22Rv1 (cell line): ENCODE results near the gene CCDC86.

Experiments used
- CTCF ChIP-seq: fragments of 450-650 bp; IDR thresholded peaks from 2 replicates; pipeline ENCODE4 v1.5.1; 2017; ENCODE audit warnings: mild to moderate bottlenecking
- ZFX ChIP-seq: fragments of 450-650 bp; IDR thresholded peaks from 2 replicates; pipeline ENCODE4 v1.6.1; 2017; ENCODE audit warnings: antibody characterized with exemption, borderline replicate concordance

GRCh38 chr11:60844870-60845221 lies 2.9 kb downstream of the CCDC86 start:
- TF ChIP-seq CTCF: no peak
- TF ChIP-seq ZFX: no peak
